SJCRH30 (cell line): ENCODE data around the gene TACR1. TPM values are rescaled to one million over a fixed set of nuclear protein-coding genes. Genes with fewer than 3 reads are reported as not detected.

Source experiments
- DNase-seq, 2 experiments: peaks; one replicate each; pipeline ENCODE4 v3.0.0-alpha.2; 2015 to 2020
- H3K27ac ChIP-seq: fragments of 250-450 bp; sonication (Bioruptor Pico); 2 replicates; pipeline ENCODE4 v1.5.1; 2020; ENCODE audit warnings: mild to moderate bottlenecking, moderate library complexity
- H3K27me3 ChIP-seq: fragments of 250-450 bp; sonication (Bioruptor Pico); 2 replicates; pipeline ENCODE4 v1.5.1; 2020; ENCODE audit warnings: mild to moderate bottlenecking, moderate library complexity
- H3K36me3 ChIP-seq: fragments of 250-450 bp; sonication (Bioruptor Pico); 2 replicates; pipeline ENCODE4 v1.5.1; 2020; ENCODE audit warnings: mild to moderate bottlenecking, moderate library complexity
- H3K4me1 ChIP-seq: fragments of 250-450 bp; sonication (Bioruptor Pico); 2 replicates; pipeline ENCODE4 v1.5.1; 2020; ENCODE audit warnings: mild to moderate bottlenecking, moderate library complexity
- H3K4me3 ChIP-seq: fragments of 250-450 bp; sonication (Bioruptor Pico); 2 replicates; pipeline ENCODE4 v1.5.1; 2020; ENCODE audit warnings: mild to moderate bottlenecking, moderate library complexity
- H3K9me3 ChIP-seq: fragments of 250-450 bp; sonication (Bioruptor Pico); replicated peaks from 2 replicates; pipeline ENCODE4 v1.5.1; 2020; ENCODE audit warnings: mild to moderate bottlenecking, moderate library complexity
- total RNA-seq: library from RNA; depleted of rRNA; stranded (reverse); fragments of >200 nt; shearing (Covaris generic); gene quantifications from 2 replicates; pipeline ENCODE4 v1.2.3, GENCODE V29; 2014

TACR1 gene
- total RNA-seq, 1 experiment from 2014 or later = not detected

DNA sequence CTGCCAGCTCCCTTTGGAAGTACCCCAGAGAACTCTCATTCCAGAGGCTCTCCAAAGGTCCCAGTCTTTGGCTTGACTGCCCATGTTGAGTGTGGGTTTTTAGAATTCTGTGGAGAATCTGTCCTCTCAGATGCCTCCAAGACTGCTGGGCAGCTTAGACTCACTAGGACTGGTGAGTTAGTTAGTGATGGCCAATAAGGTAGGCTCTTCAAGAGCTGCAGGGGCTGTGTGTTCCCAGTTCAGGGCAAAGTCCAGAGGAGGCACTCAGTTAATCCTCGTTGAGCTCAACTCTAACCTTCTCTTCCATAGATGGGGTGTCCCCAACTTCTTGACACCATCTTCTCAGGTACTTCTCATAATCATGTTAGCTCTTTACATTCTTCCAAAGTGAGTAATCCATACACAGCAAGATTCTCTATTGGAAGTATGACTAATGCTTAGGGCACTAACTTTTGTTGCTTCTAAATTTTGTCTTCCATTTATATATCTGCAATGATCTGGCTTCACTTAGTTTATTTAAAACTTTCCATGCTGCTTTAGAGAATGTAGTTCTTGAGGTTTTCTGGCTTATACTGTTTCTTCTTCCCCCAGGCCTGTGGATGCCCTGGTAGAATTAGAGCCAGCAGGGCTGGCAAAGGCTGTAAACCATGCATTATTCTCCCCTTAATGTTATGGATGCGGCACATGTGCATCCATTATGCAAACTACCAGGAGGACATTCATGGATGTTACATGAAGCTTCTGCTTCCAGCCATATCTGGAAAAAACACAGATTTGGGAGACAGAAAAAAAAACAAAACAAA, 151.9 kb downstream of the TACR1 start:
- H3K9me3 ChIP-seq = no peaks in the 10 kb centered on the region

DNA sequence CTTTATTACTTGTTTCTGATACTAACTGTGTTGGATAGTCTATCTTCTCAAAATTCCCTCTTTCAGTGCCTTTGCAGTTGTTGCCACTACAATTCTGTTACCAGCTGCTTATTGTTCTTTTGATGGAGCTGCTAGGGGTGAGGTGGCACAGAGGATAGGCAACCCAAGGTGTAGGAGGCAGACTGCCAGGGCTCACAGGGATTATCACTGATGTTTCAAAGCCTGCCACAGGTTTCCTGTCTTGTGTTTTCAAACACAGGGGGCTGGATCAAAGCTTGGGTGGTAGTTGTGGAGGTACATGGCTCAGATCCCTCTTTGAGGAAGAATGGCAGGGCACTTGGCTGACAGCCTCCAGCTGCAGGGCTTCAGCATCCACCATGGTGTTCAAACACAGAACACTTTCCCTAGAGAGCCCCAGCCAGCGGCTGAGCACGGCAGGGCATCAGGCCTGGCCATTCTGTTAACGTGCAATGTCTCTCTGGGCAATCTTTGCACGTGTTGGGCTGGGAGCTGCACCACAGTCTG, 153.7 kb downstream of the TACR1 start:
- H3K4me1 ChIP-seq = peaks cover 3% of the 10 kb centered on the region; the same call in 1 of the 2 replicates
- no peaks in the 10 kb centered on the region for H3K27me3 ChIP-seq
- no peaks in the 10 kb centered on the region for H3K36me3 ChIP-seq
- no peak for DNase-seq
- H3K27ac ChIP-seq = no peak overlapping the region
- no peaks in the 10 kb centered on the region for H3K9me3 ChIP-seq
- H3K4me3 ChIP-seq = no peak overlapping the region

More for the DNA sequence above, 151.9 kb downstream of the TACR1 start:
- peaks cover 3% of the 10 kb centered on the region; the same call in 1 of the 2 replicates for H3K4me1 ChIP-seq
- H3K27me3 ChIP-seq = no peaks in the 10 kb centered on the region
- H3K4me3 ChIP-seq = no peak overlapping the region
- DNase-seq = no peak
- H3K36me3 ChIP-seq = no peaks in the 10 kb centered on the region
- H3K27ac ChIP-seq = no peak overlapping the region

GRCh38 chr2:75044291-75044690, 155.0 kb downstream of the TACR1 start:
- H3K27me3 ChIP-seq = no peaks in the 10 kb centered on the region
- peaks cover 3% of the 10 kb centered on the region; the same call in 1 of the 2 replicates for H3K4me1 ChIP-seq
- no peak overlapping the region for H3K27ac ChIP-seq
- no peaks in the 10 kb centered on the region for H3K36me3 ChIP-seq
- no peaks in the 10 kb centered on the region for H3K9me3 ChIP-seq
- no peak for DNase-seq
- H3K4me3 ChIP-seq = no peak overlapping the region

DNA sequence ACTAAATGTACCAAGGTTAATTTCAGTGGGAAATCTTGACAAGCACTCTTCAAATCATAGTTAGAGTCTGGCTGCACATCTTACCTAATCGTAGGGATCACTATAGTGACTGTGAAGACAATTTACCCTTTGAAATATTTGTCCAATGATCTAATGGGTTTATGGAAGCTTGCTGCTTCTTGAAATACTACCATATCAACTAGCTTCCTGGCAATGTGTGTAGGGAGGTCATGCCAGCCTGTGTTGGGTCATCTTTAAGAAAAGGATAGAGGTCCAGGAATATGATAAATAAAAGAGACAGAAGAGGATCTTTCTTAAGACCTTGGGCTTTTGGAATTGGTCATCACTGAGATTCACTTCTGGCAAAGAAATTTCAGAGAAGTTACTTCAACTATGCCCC, 156.5 kb downstream of the TACR1 start:
- H3K4me1 ChIP-seq = peaks cover 3% of the 10 kb centered on the region; the same call in 1 of the 2 replicates
- H3K9me3 ChIP-seq = no peaks in the 10 kb centered on the region
- DNase-seq = no peak
- no peaks in the 10 kb centered on the region for H3K27me3 ChIP-seq
- H3K4me3 ChIP-seq = no peak overlapping the region
- H3K27ac ChIP-seq = no peak overlapping the region
- no peaks in the 10 kb centered on the region for H3K36me3 ChIP-seq

DNA sequence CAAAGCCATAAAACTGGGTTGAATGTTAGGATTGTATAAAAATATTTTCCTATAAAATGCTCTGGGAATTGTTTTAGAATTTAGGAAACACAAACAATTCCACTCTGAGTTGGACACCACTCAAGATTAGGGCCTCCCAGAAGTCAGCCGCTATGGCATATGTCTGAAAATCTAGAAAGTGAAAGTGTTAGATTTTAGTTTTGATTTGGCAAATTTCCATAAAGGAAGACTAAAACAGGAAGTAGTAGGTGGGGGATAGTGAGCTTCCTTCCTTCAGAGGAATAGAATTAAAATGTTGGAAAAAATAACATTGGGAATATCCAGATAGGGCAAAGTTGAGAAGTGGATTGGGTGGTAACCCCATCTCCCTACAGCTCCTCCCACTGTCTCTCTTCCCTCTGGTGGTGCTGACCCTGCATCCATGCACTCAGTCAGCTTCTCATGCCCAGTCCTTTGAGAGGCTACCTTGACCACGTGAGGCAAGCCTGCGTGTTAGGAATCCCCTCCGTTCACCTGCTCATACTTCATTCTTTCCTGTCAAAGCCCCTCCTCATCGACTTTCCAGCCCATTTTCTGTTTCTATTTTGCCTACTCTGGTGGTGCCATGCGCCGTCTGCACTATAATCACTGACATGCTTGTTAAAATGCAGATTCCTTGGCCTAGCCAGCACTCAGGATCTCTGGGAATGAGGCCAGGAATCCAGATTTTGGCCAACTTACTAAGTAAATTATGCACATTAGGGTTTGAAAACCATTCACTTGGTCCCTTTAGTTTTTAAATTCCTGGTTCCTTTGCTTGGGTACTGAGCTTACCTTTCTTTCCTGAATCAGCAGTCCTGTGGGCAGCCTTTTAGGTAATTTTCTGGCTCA, 157.4 kb downstream of the TACR1 start:
- H3K4me3 ChIP-seq = no peak overlapping the region
- H3K27ac ChIP-seq = no peak overlapping the region
- no peaks in the 10 kb centered on the region for H3K36me3 ChIP-seq
- no peaks in the 10 kb centered on the region for H3K27me3 ChIP-seq
- H3K4me1 ChIP-seq = no peaks in the 10 kb centered on the region
- H3K9me3 ChIP-seq = no peaks in the 10 kb centered on the region
- DNase-seq = no peak

GRCh38 chr2:75041226-75041625, 158.1 kb downstream of the TACR1 start:
- Histone ChIP-seq H3K27me3 (no peaks in the 10 kb centered on the region), H3K27ac (no peak overlapping the region), H3K36me3 (no peaks in the 10 kb centered on the region), H3K4me1 (no peaks in the 10 kb centered on the region), H3K4me3 (no peak overlapping the region), H3K9me3 (no peaks in the 10 kb centered on the region)
- no peak for DNase-seq

DNA sequence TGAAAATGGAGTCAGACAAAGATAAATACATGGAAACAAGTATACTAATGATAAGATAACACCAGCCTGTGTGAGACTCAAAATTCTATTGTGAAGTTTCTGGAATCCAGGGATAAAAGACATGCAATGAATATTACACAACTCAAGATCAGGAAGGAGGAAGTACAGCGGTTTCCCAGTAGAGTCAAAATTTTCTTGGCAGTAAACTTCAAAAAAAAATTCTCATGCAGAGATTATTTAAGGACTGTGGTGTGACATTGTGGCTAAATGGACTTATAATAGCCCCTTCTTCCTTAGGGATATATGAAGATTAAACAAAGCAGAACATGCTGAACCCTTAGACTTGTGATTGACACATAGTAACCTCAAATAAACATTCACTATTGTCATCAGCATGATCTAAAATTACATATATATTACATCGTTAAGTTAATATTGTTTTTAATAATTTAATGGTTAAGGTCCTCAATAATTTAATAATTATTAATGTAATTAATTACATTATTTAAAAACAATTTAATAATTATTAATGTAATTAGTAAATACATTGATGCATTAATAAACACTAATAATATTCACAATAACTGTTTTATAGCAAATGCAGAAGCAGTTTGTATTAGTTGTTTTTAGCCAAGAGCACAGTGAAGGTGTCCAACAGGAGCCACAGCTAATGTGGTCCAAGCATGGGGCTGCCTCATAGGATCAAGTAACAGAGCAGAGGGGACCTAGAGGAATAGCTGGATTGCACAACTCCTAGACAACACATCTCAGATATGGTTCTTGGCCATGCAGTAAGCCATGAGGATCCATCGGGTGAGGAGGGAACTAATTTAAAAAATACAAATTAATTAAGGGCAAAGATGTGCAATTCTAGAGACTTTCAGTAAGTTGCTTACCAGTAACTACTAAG, 163.6 kb downstream of the TACR1 start:
- DNase-seq = no peak
- H3K36me3 ChIP-seq = no peaks in the 10 kb centered on the region
- H3K27ac ChIP-seq = no peak overlapping the region
- no peaks in the 10 kb centered on the region for H3K4me1 ChIP-seq
- H3K9me3 ChIP-seq = no peaks in the 10 kb centered on the region
- no peak overlapping the region for H3K4me3 ChIP-seq
- H3K27me3 ChIP-seq = no peaks in the 10 kb centered on the region

DNA sequence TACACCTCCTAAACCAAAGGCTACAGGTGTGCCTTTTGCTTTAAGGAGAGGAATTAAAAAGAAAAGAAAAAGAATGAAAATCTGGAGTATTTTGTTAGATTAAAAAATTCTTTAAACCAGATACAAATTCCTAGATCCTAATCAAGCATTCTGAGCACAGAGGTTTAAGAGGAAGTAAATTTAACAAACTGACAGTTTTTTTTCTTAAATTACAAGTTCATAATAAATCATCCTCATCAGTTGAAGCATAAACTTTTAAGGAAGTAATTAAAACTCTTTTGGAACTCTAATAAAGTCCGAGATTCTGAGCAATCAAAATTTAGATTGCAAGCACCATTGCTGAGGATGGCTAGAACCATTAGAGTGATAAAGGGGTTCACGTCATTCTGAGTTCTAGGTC, 165.8 kb downstream of the TACR1 start:
- H3K4me3 ChIP-seq = no peak overlapping the region
- no peaks in the 10 kb centered on the region for H3K4me1 ChIP-seq
- no peaks in the 10 kb centered on the region for H3K36me3 ChIP-seq
- H3K27me3 ChIP-seq = no peaks in the 10 kb centered on the region
- DNase-seq = no peak
- no peaks in the 10 kb centered on the region for H3K9me3 ChIP-seq
- no peak overlapping the region for H3K27ac ChIP-seq

DNA sequence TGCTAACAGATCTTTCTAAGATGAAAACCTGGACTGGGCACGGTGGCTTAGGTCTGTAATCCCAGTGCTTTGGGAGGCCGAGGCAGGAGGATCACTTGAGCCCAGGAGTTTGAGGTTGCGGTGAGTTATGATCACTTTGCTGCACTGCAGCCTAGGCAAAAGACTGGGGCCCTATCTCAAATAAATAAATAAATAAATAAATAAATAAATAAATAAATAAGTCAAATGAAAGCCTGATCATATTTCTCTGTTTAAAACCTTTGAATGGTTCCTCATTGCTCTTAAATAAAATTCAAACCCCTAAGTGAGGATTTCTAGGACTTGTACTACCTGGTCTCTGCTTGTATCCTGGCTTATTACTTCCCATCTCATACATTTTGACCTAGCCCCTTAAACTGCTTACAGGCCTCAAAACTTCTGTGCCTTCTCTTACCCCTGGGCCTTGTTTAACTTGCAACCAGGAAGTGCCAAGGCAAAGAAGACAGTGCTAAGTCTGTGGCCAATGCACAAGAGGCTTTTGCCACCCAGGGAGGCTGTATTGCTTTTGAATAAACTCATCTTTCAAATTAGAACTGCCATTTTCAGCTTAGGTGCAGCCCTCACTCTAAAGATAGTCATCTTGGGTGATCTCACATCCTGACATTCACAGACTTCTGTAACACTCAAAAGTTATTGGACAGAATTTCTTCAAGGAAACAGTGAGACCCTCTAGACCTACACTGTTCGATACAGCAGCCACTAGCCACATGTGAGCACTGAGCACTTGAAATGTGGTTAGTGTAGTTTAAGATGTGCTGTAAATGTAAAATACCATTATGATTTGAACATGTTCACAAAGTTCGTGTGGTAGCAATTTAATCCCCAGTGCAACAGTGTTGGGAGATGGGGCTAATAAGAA, 167.2 kb downstream of the TACR1 start:
- Histone ChIP-seq H3K36me3 (no peaks in the 10 kb centered on the region), H3K4me3 (no peak overlapping the region), H3K27me3 (no peaks in the 10 kb centered on the region), H3K27ac (no peak overlapping the region), H3K4me1 (no peaks in the 10 kb centered on the region), H3K9me3 (no peaks in the 10 kb centered on the region)
- no peak for DNase-seq

GRCh38 chr2:75031171-75031570, 168.1 kb downstream of the TACR1 start:
- Histone ChIP-seq H3K4me3 (no peak overlapping the region), H3K27ac (no peak overlapping the region), H3K27me3 (no peaks in the 10 kb centered on the region), H3K4me1 (no peaks in the 10 kb centered on the region), H3K36me3 (no peaks in the 10 kb centered on the region), H3K9me3 (no peaks in the 10 kb centered on the region)
- DNase-seq = no peak

DNA sequence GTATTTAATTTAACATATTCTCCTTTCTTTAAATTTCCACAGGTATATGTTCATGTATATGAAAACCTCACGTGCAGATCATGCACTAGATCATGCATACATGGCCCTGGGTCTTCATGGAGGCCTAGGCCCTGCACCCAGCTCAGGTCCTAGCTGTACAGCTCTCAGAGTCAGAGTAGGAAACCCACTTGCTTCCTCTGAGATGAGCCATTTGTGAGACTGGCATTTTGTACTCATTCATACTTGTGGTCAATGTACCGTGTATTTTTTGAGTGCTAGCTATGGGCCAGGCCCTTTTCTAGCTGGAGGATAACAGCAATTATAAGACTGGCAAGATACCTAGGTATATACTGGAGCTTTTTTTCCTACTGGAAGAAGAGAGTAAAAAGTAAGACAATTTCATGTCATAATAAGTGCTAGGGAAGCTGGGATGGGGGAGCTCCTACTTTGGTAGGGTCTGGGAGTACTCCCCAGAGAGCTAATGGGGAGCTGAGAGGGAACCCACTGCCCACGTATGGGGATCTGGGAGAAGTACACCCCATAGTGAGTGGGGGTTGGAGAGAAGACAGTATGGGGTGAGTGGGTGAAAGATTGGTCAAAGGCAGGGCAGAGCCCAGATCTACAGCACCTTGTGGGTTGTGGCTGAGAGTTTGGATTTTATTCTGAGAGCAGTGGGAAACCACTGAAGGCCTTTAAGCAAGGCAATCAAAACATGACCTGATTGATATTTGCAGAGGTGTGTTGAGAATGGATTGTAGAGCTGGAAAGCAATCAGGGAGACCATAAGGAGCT, 168.9 kb downstream of the TACR1 start:
- Histone ChIP-seq H3K27ac (no peak overlapping the region), H3K9me3 (0 out of 2 replicates have a peak, but pooled peaks cover 3% of the 10 kb centered on the region), H3K27me3 (no peaks in the 10 kb centered on the region), H3K4me3 (no peak overlapping the region), H3K4me1 (no peaks in the 10 kb centered on the region), H3K36me3 (no peaks in the 10 kb centered on the region)
- no peak for DNase-seq

GRCh38 chr2:75027886-75028285, 171.4 kb downstream of the TACR1 start:
- no peak overlapping the region for H3K4me3 ChIP-seq
- no peaks in the 10 kb centered on the region for H3K36me3 ChIP-seq
- no peaks in the 10 kb centered on the region for H3K27me3 ChIP-seq
- no peaks in the 10 kb centered on the region for H3K4me1 ChIP-seq
- no peak overlapping the region for H3K27ac ChIP-seq
- H3K9me3 ChIP-seq = 0 out of 2 replicates have a peak, but pooled peaks cover 3% of the 10 kb centered on the region
- DNase-seq = no peak
